NCI-H345 (cell line): ENCODE measurements around the gene SMARCB1.

Source experiments
- DNase-seq: peaks from one replicate; lab custom pipeline; 2025; lab: John Stamatoyannopoulos, UW

The SMARCB1 gene

GRCh38 chr22:23762842-23763578 is 23.8 kb upstream of the SMARCB1 start, which contains the start of gene C22orf15:
TSS of gene C22orf15 (plus strand) at chr22:23762990. CDS start at chr22:23763307, 317 bp downstream.
- DNase-seq, result no peak

GRCh38 chr22:23763579-23763945 is 23.2 kb upstream of the SMARCB1 start:
- DNase-seq, result no peak

- DNase-seq, result no peak
These were observed 22.8 kb upstream of the SMARCB1 start for GRCh38 chr22:23763954-23764353.

- DNase-seq, result no peak
These were observed 21.6 kb upstream of the SMARCB1 start for GRCh38 chr22:23764899-23765881.

- DNase-seq, result no peak
These were observed 19.5 kb upstream of the SMARCB1 start for GRCh38 chr22:23767303-23767672.

- DNase-seq, result peak; percentile 89
These were observed 18.9 kb upstream of the SMARCB1 start, which contains the start of gene CHCHD10 for GRCh38 chr22:23767673-23768548. TSS of gene CHCHD10 (minus strand) at chr22:23767972. CDS start at chr22:23767874, 98 bp downstream.

- DNase-seq, result peak; percentile 70
These were observed 17.3 kb upstream of the SMARCB1 start for GRCh38 chr22:23769321-23769965.

- no peak for DNase-seq
These were observed 14.5 kb upstream of the SMARCB1 start for GRCh38 chr22:23772315-23772648.

GRCh38 chr22:23772649-23773473 is 13.9 kb upstream of the SMARCB1 start, which contains the start of gene MMP11:
TSS of gene MMP11 (plus strand) at chr22:23772849. CDS start at chr22:23772871, 22 bp downstream.
- peak; percentile 66 for DNase-seq

- DNase-seq, result no peak
These were observed 13.2 kb upstream of the SMARCB1 start for GRCh38 chr22:23773483-23774113.

GRCh38 chr22:23774114-23774921 is 12.4 kb upstream of the SMARCB1 start:
- no peak for DNase-seq

- no peak for DNase-seq
These were observed 11.8 kb upstream of the SMARCB1 start for GRCh38 chr22:23774922-23775436.

GRCh38 chr22:23775779-23776375 is 10.9 kb upstream of the SMARCB1 start:
- DNase-seq, result no peak

GRCh38 chr22:23777776-23778576 is 8.8 kb upstream of the SMARCB1 start:
- DNase-seq, result peak; percentile 65

GRCh38 chr22:23778577-23778900 is 8.2 kb upstream of the SMARCB1 start:
- no peak for DNase-seq

- DNase-seq, result no peak
These were observed 7.7 kb upstream of the SMARCB1 start for GRCh38 chr22:23779083-23779482.

GRCh38 chr22:23779731-23780130 is 7.0 kb upstream of the SMARCB1 start:
- no peak for DNase-seq
